ENCODE results near the gene MAP2K6.

Gene MAP2K6

DNA sequence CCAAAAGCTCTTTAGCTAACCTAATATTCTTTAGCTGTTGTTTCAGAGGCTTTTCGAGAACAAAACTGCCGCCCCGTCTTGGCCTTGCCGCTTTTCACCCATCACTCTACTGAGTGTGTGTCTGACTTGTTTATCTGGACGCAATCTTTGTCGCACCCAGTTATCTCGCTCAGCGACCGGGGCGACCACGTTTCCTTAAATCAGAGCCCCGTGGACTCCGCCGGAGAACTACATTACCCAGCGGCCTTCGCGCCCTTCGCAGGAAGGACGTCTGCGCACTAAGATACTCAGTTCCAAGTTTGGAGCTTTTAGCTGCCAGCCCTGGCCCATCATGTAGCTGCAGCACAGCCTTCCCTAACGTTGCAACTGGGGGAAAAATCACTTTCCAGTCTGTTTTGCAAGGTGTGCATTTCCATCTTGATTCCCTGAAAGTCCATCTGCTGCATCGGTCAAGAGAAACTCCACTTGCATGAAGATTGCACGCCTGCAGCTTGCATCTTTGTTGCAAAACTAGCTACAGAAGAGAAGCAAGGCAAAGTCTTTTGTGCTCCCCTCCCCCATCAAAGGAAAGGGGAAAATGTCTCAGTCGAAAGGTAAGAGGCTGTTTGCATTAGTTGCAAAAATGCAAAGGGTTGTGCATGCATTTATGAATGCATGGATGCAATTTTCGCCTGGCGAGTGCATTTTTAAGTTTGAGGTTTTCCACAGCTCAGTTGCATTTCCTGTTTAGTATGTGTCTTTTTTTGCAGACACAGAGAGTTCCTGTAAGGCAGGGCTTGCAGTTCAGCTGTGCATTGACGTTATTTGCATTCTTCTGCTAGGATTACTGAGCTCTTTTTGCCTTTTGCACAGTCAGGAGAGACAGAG, at the start of gene MAP2K6:
MAP2K6 (plus strand) TSS at position 290 of the 867 bp plus-strand sequence; CDS start at position 578, 288 bp downstream.
- peaks cover 6% of the 10 kb centered on the region for H3K4me1 Mint-ChIP-seq
- no peaks in the 10 kb centered on the region for H3K27me3 Mint-ChIP-seq
- no peaks in the 10 kb centered on the region for H3K36me3 Mint-ChIP-seq
- no peak within 1 kb of the TSS for H3K4me3 Mint-ChIP-seq
- ATAC-seq, result peak; percentile 98
- no peak within 1 kb of the TSS for H3K27ac Mint-ChIP-seq
- H3K9me3 Mint-ChIP-seq, result no peaks in the 10 kb centered on the region

DNA sequence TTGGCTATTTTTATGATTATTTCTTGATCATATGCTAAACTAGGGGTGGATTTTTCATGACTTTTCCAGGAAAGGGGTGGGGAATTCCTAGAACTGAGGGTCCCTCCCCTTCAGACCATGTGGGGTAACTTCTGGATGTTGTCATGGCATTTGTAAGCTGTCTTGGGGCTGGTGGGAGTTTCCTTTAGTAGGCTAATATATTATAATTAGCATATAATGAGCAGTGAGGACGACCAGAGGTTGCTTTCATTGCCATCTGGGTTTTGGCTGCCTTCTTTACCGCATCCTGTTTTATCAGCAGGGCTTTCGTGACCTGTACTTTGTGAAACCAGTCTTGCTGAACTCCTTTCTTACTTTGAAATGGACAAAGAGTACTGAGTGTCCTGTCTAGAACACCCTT, 47.2 kb upstream of the MAP2K6 start:
- no peak overlapping the region for H3K27ac Mint-ChIP-seq
- H3K4me3 Mint-ChIP-seq, result no peak overlapping the region
- peaks cover 15% of the 10 kb centered on the region for H3K4me1 Mint-ChIP-seq
- H3K36me3 Mint-ChIP-seq, result no peaks in the 10 kb centered on the region
- ATAC-seq, result peak; percentile 75
- H3K27me3 Mint-ChIP-seq, result peaks cover 53% of the 10 kb centered on the region
- no peaks in the 10 kb centered on the region for H3K9me3 Mint-ChIP-seq

GRCh38 chr17:69373069-69373468, 41.4 kb upstream of the MAP2K6 start:
- peaks cover 18% of the 10 kb centered on the region for H3K4me1 Mint-ChIP-seq
- no peak for ATAC-seq
- no peaks in the 10 kb centered on the region for H3K36me3 Mint-ChIP-seq
- H3K27ac Mint-ChIP-seq, result no peak overlapping the region
- H3K27me3 Mint-ChIP-seq, result peaks cover 34% of the 10 kb centered on the region
- H3K9me3 Mint-ChIP-seq, result peaks cover 3% of the 10 kb centered on the region
- no peak overlapping the region for H3K4me3 Mint-ChIP-seq

- H3K27me3 Mint-ChIP-seq, result peaks cover 13% of the 10 kb centered on the region
- H3K4me1 Mint-ChIP-seq, result peaks cover 12% of the 10 kb centered on the region
- peaks cover 3% of the 10 kb centered on the region for H3K9me3 Mint-ChIP-seq
- H3K27ac Mint-ChIP-seq, result no peak overlapping the region
- no peak overlapping the region for H3K4me3 Mint-ChIP-seq
- H3K36me3 Mint-ChIP-seq, result no peaks in the 10 kb centered on the region
- no peak for ATAC-seq
Observed at GRCh38 chr17:69375229-69375628, 39.3 kb upstream of the MAP2K6 start.

DNA sequence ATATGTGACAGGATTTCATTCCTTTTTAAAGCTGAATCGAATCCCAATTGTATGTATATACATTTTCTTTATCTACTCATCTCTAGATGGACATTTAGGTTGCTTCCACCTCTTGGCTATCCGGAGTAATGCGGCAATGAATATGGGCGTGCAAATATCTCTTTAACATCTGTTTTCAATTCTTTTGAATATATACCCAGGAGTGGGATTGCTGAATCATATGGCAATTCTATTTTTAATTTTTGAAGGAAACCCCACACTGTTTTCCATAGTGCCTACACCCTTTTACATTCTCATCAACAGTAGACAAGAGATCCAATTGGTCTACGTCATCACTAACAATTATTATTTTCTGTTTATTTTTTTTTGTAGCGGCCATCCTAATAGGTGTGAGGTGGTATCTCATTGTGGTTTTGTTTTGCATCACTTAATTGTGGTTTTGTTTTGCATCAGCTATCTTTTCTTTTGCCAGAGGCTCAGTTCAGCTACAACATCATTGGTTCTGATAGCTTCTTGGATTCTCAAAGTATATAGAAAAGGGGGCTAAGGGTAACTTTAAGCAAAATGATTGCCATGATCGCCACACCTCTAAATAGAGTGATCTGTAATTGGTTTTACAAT, 25.6 kb upstream of the MAP2K6 start:
- no peak for ATAC-seq
- Mint-ChIP-seq H3K4me3 (no peak overlapping the region), H3K4me1 (no peaks in the 10 kb centered on the region), H3K36me3 (no peaks in the 10 kb centered on the region), H3K27ac (no peak overlapping the region), H3K27me3 (peaks cover 41% of the 10 kb centered on the region), H3K9me3 (no peaks in the 10 kb centered on the region)

GRCh38 chr17:69390795-69391501, 23.5 kb upstream of the MAP2K6 start:
- Mint-ChIP-seq H3K4me1 (peaks cover 9% of the 10 kb centered on the region), H3K27ac (no peak overlapping the region), H3K9me3 (no peaks in the 10 kb centered on the region), H3K36me3 (no peaks in the 10 kb centered on the region), H3K27me3 (peaks cover 49% of the 10 kb centered on the region), H3K4me3 (no peak overlapping the region)
- no peak for ATAC-seq

DNA sequence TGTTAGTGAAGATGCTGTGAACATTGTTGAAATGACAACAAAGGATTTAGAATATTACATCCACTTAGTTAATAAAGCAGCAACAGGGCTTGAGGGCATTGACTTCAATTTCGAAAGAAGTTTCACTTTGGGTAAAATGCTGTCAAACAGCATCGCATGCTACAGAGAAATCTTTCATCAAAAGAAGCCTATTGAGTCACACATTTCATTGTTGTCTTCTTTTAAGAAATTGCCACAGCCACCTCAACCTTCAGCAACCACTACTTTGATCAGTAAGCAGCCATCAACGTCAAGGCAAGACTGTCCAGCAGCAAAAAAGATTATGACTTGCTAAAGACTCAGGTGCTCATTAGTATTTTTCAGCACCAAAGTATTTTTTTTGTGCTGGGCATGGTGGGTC, 13.2 kb upstream of the MAP2K6 start:
- Mint-ChIP-seq H3K4me1 (no peaks in the 10 kb centered on the region), H3K27ac (no peak overlapping the region), H3K36me3 (peaks cover 6% of the 10 kb centered on the region), H3K4me3 (no peak overlapping the region), H3K27me3 (peaks cover 17% of the 10 kb centered on the region), H3K9me3 (peaks cover 7% of the 10 kb centered on the region)
- no peak for ATAC-seq

DNA sequence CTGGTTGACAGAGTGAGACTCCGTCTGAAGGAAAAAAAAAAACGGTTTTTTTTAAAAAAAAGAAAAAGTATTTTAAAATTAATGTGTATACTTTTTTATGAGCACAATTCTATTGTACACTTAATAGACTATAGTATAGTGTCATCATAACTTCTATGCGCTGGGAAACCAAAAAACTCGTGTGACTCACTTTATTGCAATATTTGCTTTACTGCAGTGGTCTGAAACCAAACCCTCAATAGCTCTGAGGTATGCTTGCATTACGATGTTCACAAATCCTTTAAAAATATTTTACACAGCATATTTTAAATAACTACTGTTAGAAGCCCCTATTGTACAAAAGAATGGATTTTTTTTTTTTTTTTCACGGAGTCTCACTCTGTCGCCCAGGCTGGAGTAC, 12.4 kb upstream of the MAP2K6 start:
- no peak for ATAC-seq
- H3K36me3 Mint-ChIP-seq, result peaks cover 6% of the 10 kb centered on the region
- H3K9me3 Mint-ChIP-seq, result peaks cover 7% of the 10 kb centered on the region
- peaks cover 17% of the 10 kb centered on the region for H3K27me3 Mint-ChIP-seq
- H3K27ac Mint-ChIP-seq, result no peak overlapping the region
- no peaks in the 10 kb centered on the region for H3K4me1 Mint-ChIP-seq
- no peak overlapping the region for H3K4me3 Mint-ChIP-seq

- no peak for ATAC-seq
- no peaks in the 10 kb centered on the region for H3K4me1 Mint-ChIP-seq
- peaks cover 6% of the 10 kb centered on the region for H3K36me3 Mint-ChIP-seq
- no peak overlapping the region for H3K27ac Mint-ChIP-seq
- peaks cover 17% of the 10 kb centered on the region for H3K27me3 Mint-ChIP-seq
- H3K4me3 Mint-ChIP-seq, result no peak overlapping the region
- peaks cover 7% of the 10 kb centered on the region for H3K9me3 Mint-ChIP-seq
Observed at GRCh38 chr17:69404399-69404798, 10.1 kb upstream of the MAP2K6 start.

DNA sequence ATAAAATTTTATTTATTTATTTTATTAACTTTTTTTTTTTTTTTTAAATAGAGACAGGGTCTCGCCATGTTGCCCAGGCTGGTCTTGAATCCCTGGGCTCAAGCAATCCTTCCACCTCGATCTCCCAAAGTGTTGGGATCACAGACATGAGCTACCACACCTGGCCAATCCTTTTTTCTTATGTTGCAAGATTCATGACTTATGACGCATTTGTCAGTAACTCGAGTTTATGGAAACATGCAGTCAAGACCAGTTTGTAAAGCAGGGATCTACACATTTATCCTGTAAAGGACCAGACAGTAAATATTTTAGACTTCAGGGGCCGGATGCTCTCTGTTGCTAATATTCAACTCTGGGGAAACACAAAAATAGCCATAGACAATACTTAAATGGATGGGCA, 9.4 kb upstream of the MAP2K6 start:
- peaks cover 6% of the 10 kb centered on the region for H3K9me3 Mint-ChIP-seq
- no peak for ATAC-seq
- H3K4me3 Mint-ChIP-seq, result no peak overlapping the region
- peaks cover 5% of the 10 kb centered on the region for H3K36me3 Mint-ChIP-seq
- no peaks in the 10 kb centered on the region for H3K4me1 Mint-ChIP-seq
- no peak overlapping the region for H3K27ac Mint-ChIP-seq
- peaks cover 15% of the 10 kb centered on the region for H3K27me3 Mint-ChIP-seq

GRCh38 chr17:69406941-69407340, 7.6 kb upstream of the MAP2K6 start:
- Mint-ChIP-seq H3K27ac (no peak overlapping the region), H3K4me3 (no peak overlapping the region), H3K9me3 (no peaks in the 10 kb centered on the region), H3K4me1 (no peaks in the 10 kb centered on the region), H3K36me3 (no peaks in the 10 kb centered on the region), H3K27me3 (no peaks in the 10 kb centered on the region)
- no peak for ATAC-seq

DNA sequence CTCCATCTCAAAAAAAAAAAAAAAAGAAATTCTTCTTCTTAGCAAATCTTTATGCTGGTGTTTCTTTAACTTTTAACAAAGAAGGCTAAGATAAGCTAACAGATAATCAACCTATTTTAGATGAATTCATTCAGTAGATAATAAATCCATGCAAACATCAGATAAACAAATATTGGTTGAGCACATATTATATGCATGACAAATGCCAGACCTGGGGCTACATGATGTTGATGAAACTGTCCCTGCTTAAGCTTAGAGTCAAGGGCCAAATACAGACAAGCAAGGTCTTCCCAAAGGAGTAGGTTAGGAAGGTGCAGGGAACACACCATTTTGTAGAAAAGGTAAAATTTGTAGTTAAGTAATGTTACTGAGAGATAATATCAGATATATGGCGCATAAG, 6.7 kb upstream of the MAP2K6 start:
- no peak for ATAC-seq
- Mint-ChIP-seq H3K9me3 (no peaks in the 10 kb centered on the region), H3K4me1 (no peaks in the 10 kb centered on the region), H3K36me3 (no peaks in the 10 kb centered on the region), H3K4me3 (no peak overlapping the region), H3K27ac (no peak overlapping the region), H3K27me3 (no peaks in the 10 kb centered on the region)

- no peak overlapping the region for H3K4me3 Mint-ChIP-seq
- H3K9me3 Mint-ChIP-seq, result no peaks in the 10 kb centered on the region
- no peaks in the 10 kb centered on the region for H3K36me3 Mint-ChIP-seq
- H3K27ac Mint-ChIP-seq, result no peak overlapping the region
- ATAC-seq, result no peak
- H3K4me1 Mint-ChIP-seq, result no peaks in the 10 kb centered on the region
- no peaks in the 10 kb centered on the region for H3K27me3 Mint-ChIP-seq
Observed at GRCh38 chr17:69410671-69411070, 3.8 kb upstream of the MAP2K6 start.

GRCh38 chr17:69411766-69412165, 2.7 kb upstream of the MAP2K6 start:
- Mint-ChIP-seq H3K36me3 (no peaks in the 10 kb centered on the region), H3K27ac (no peak overlapping the region), H3K9me3 (no peaks in the 10 kb centered on the region), H3K4me1 (no peaks in the 10 kb centered on the region), H3K4me3 (no peak overlapping the region), H3K27me3 (no peaks in the 10 kb centered on the region)
- no peak for ATAC-seq

DNA sequence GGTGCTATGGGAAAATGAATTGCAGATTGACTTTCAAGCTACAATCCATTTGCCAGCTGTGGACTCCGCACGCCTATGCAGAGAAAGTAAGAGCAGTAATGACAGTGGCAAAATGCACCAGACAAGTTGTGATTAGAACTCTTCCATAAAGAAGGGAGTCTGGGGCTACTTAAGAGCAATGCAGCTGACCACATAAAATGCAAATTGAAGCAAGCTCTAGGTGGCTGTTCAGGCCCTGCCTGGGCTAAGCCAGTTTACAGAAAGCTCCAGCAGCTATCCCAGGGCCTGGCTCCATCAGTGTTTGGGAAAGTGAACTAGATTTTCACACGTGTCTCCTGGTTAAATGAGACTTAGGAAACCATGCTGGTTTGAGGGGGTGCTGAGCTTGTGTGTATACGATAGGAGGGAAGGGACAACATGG, 2.2 kb upstream of the MAP2K6 start:
- Mint-ChIP-seq H3K27me3 (no peaks in the 10 kb centered on the region), H3K36me3 (no peaks in the 10 kb centered on the region), H3K4me3 (no peak overlapping the region), H3K9me3 (no peaks in the 10 kb centered on the region), H3K27ac (no peak overlapping the region), H3K4me1 (no peaks in the 10 kb centered on the region)
- ATAC-seq, result no peak
